Mesenchymal stem cell (in vitro differentiated cells and primary cell): ENCODE measurements around the gene RNF115. TPM values are rescaled to one million over a fixed set of nuclear protein-coding genes. Genes with fewer than 3 reads are reported as not detected.

ENCODE experiments used
- DNase-seq: peaks from one replicate; pipeline ENCODE4 v3.0.0-alpha.2; 2013
- H2AFZ ChIP-seq: one replicate; pipeline ENCODE4 v1.6.1; 2013; ENCODE audit warnings: low read depth, mild to moderate bottlenecking, control low read depth, inconsistent platforms, low read length, moderate library complexity
- H2AK5ac ChIP-seq: 2 replicates; pipeline ENCODE4 v1.6.1; 2013; ENCODE audit warnings: low read length, moderate library complexity, mild to moderate bottlenecking, inconsistent platforms; ENCODE audit not compliant: severe bottlenecking
- H2BK120ac ChIP-seq: one replicate; pipeline ENCODE4 v1.6.1; 2013; ENCODE audit warnings: low read depth, mild to moderate bottlenecking, inconsistent platforms, low read length, moderate library complexity
- H2BK12ac ChIP-seq, 2 experiments: one replicate each; pipeline ENCODE4 v1.6.1; 2013; ENCODE audit warnings: inconsistent platforms in 2 of 2, low read length in 2 of 2, mild to moderate bottlenecking in 2 of 2, moderate library complexity in 2 of 2, control low read depth in 1 of 2
- H2BK15ac ChIP-seq: one replicate; pipeline ENCODE4 v1.6.1; 2013; ENCODE audit warnings: mild to moderate bottlenecking, low read depth, inconsistent platforms; ENCODE audit not compliant: poor library complexity, severe bottlenecking
- H2BK5ac ChIP-seq: 2 replicates; pipeline ENCODE4 v1.6.1; 2013; ENCODE audit warnings: low read depth, mild to moderate bottlenecking, low read length, control low read depth, inconsistent platforms; ENCODE audit not compliant: poor library complexity, severe bottlenecking
- H3K14ac ChIP-seq, 2 experiments: one replicate each; pipeline ENCODE4 v1.6.1; 2013; ENCODE audit warnings: inconsistent platforms in 2 of 2, low read length in 2 of 2, control low read depth in 1 of 2, mild to moderate bottlenecking in 1 of 2, moderate library complexity in 1 of 2
- H3K18ac ChIP-seq, 2 experiments: one replicate each; pipeline ENCODE4 v1.6.1; 2013; ENCODE audit warnings: inconsistent platforms in 2 of 2, low read length in 2 of 2, control low read depth in 1 of 2, low read depth in 1 of 2, mild to moderate bottlenecking in 1 of 2
- H3K23ac ChIP-seq, 2 experiments: one replicate each; pipeline ENCODE4 v1.6.1; 2013; ENCODE audit warnings: inconsistent platforms in 2 of 2, low read length in 2 of 2, mild to moderate bottlenecking in 2 of 2, moderate library complexity in 2 of 2, control low read depth in 1 of 2
- H3K27ac ChIP-seq: 2 replicates; pipeline ENCODE4 v1.5.1; 2013; ENCODE audit warnings: mild to moderate bottlenecking, moderate library complexity, low read length, control low read depth, inconsistent platforms; ENCODE audit not compliant: poor library complexity, severe bottlenecking
- H3K27me3 ChIP-seq, 2 experiments: 2 replicates each; pipeline versions ENCODE4 v1.6.1 to v1.7.0; 2013; ENCODE audit warnings: low read length in 2 of 2, mild to moderate bottlenecking in 2 of 2, moderate library complexity in 2 of 2, control low read depth in 1 of 2, inconsistent platforms in 1 of 2; ENCODE audit not compliant: control insufficient read depth in 1 of 2, insufficient read depth in 1 of 2
- H3K36me3 ChIP-seq, 2 experiments: 2 replicates each; pipeline versions ENCODE4 v1.6.1 to v1.7.0; 2013; ENCODE audit warnings: low read length in 2 of 2, control low read depth in 1 of 2, inconsistent platforms in 1 of 2, low read depth in 1 of 2, mild to moderate bottlenecking in 1 of 2; ENCODE audit not compliant: insufficient read depth in 2 of 2, control insufficient read depth in 1 of 2
- H3K4ac ChIP-seq, 2 experiments: one replicate each; pipeline ENCODE4 v1.6.1; 2013; ENCODE audit warnings: inconsistent platforms in 2 of 2, low read length in 2 of 2, mild to moderate bottlenecking in 2 of 2, moderate library complexity in 2 of 2, control low read depth in 1 of 2, low read depth in 1 of 2
- H3K4me1 ChIP-seq: 2 replicates; pipeline ENCODE4 v1.6.1; 2013; ENCODE audit warnings: low read depth, low read length, control low read depth; ENCODE audit not compliant: control insufficient read depth, insufficient read depth
- H3K4me2 ChIP-seq: 2 replicates; pipeline ENCODE4 v1.6.1; 2013; ENCODE audit warnings: low read length, mild to moderate bottlenecking, inconsistent platforms; ENCODE audit not compliant: poor library complexity, severe bottlenecking
- H3K4me3 ChIP-seq, 2 experiments: 2 replicates each; pipeline versions ENCODE4 v1.5.1 to v1.7.0; 2013; ENCODE audit warnings: low read length in 2 of 2, mild to moderate bottlenecking in 2 of 2, control low read depth in 1 of 2, low read depth in 1 of 2; ENCODE audit not compliant: insufficient read depth in 1 of 2
- H3K79me1 ChIP-seq: replicated peaks from 2 replicates; pipeline ENCODE4 v1.6.1; 2013; ENCODE audit warnings: mild to moderate bottlenecking, control low read depth, low read length, inconsistent platforms; ENCODE audit not compliant: poor library complexity, severe bottlenecking
- H3K9ac ChIP-seq: 2 replicates; pipeline ENCODE4 v1.7.0; 2013; ENCODE audit warnings: mild to moderate bottlenecking, low read length, moderate library complexity
- H3K9me3 ChIP-seq: 2 replicates; pipeline ENCODE4 v1.7.0; 2013; ENCODE audit warnings: mild to moderate bottlenecking, low read length; ENCODE audit not compliant: control insufficient read depth
- H4K8ac ChIP-seq: one replicate; pipeline ENCODE4 v1.6.1; 2013; ENCODE audit warnings: inconsistent platforms, mild to moderate bottlenecking, low read length, moderate library complexity
- H4K91ac ChIP-seq: one replicate; pipeline ENCODE4 v1.6.1; 2013; ENCODE audit warnings: mild to moderate bottlenecking, low read length, inconsistent platforms
- WGBS: methylation state at CpG from one replicate; pipeline ENCODE4 v1.1.7; 2013; ENCODE audit warnings: mixed read lengths; 5-methylcytosine and 5-hydroxymethylcytosine counted together
- polyA plus RNA-seq, 2 experiments: library from polyadenylated mRNA; stranded (reverse); fragments of 200-250 nt; gene quantifications; one replicate each; pipeline ENCODE4 v1.2.3, GENCODE V29; 2013

The RNF115 gene
- 11.4 TPM for polyA plus RNA-seq (2013, experiment 1 of 2)
- polyA plus RNA-seq (2013, experiment 2 of 2): 12.7 TPM

GRCh38 chr1:145823565-145824498 lies at the start of gene RNF115, which contains the start of gene POLR3C:
RNF115 (minus strand) TSS chr1:145824095; CDS start chr1:145823873, 222 bp downstream.
POLR3C (plus strand) TSS chr1:145824200; CDS start chr1:145825777, 1,577 bp downstream.
- Histone ChIP-seq H3K9ac (peak within 1 kb of the TSS; percentile 91), H3K18ac (peak within 1 kb of the TSS; percentile 95 to 98), H3K4me3 (peak within 1 kb of the TSS; percentile 85 to 91), H3K14ac (peak within 1 kb of the TSS; percentile 15 to 97), H2AK5ac (no peak within 1 kb of the TSS), H3K23ac (peak within 1 kb of the TSS in 1 of 2 experiments; percentile 99), H3K4me1 (no peaks in the 10 kb centered on the region), H3K27ac (peak within 1 kb of the TSS; percentile 97), H2BK15ac (peak within 1 kb of the TSS; percentile 83), H3K4me2 (peak within 1 kb of the TSS; percentile 72), H3K27me3 (no peaks in the 10 kb centered on the region), H3K36me3 (peaks cover 10 to 30% of the 10 kb centered on the region in 2 experiments), H2BK12ac (no peak within 1 kb of the TSS), H4K91ac (peak within 1 kb of the TSS; percentile 97), H2BK120ac (peak within 1 kb of the TSS; percentile 49), H3K79me1 (peaks cover 9% of the 10 kb centered on the region), H4K8ac (peak within 1 kb of the TSS; percentile 94), H2AFZ (peak within 1 kb of the TSS; percentile 98), H3K4ac (peak within 1 kb of the TSS; percentile 88 to 90), H3K9me3 (no peaks in the 10 kb centered on the region), H2BK5ac (peak within 1 kb of the TSS; percentile 95)
- peak; percentile 93 for DNase-seq
- under 1% methylated on average over 89 of the region's 89 CpGs for WGBS

GRCh38 chr1:145871994-145872924 lies 48.4 kb upstream of the RNF115 start:
- no peaks in the 10 kb centered on the region for H3K9me3 ChIP-seq
- H3K4me2 ChIP-seq: peak overlapping the region; percentile 59
- H4K8ac ChIP-seq: peak overlapping the region; percentile 54
- peak overlapping the region; percentile 11 to 67 for H3K18ac ChIP-seq
- H3K4me1 ChIP-seq: peaks cover 4% of the 10 kb centered on the region
- H3K79me1 ChIP-seq: no peaks in the 10 kb centered on the region
- peak overlapping the region; percentile 82 for H3K9ac ChIP-seq
- peak overlapping the region in 1 of 2 experiments; percentile 86 for H3K4me3 ChIP-seq
- no peak overlapping the region for H2BK15ac ChIP-seq
- no peak overlapping the region for H3K14ac ChIP-seq
- peak; percentile 43 for DNase-seq
- no peak overlapping the region for H3K27ac ChIP-seq
- H4K91ac ChIP-seq: no peak overlapping the region
- peaks cover 0 to 9% of the 10 kb centered on the region in 2 experiments for H3K36me3 ChIP-seq
- no peak overlapping the region for H2BK120ac ChIP-seq
- H3K4ac ChIP-seq: no peak overlapping the region
- no peak overlapping the region for H2AK5ac ChIP-seq
- H2AFZ ChIP-seq: peak overlapping the region; percentile 7
- H2BK5ac ChIP-seq: no peak overlapping the region
- H3K27me3 ChIP-seq: no peaks in the 10 kb centered on the region
- H3K23ac ChIP-seq: no peak overlapping the region
- 37% methylated on average over 47 of the region's 47 CpGs for WGBS
- H2BK12ac ChIP-seq: no peak overlapping the region

GRCh38 chr1:145868232-145868631 lies 44.3 kb upstream of the RNF115 start:
- no peak overlapping the region for H4K8ac ChIP-seq
- H2BK15ac ChIP-seq: no peak overlapping the region
- no peak overlapping the region for H2BK5ac ChIP-seq
- peaks cover 0 to 29% of the 10 kb centered on the region in 2 experiments for H3K36me3 ChIP-seq
- H3K79me1 ChIP-seq: no peaks in the 10 kb centered on the region
- no peak overlapping the region for H3K9ac ChIP-seq
- no peak overlapping the region for H3K18ac ChIP-seq
- H3K4me1 ChIP-seq: peaks cover 4% of the 10 kb centered on the region
- H3K23ac ChIP-seq: peak overlapping the region in 1 of 2 experiments; percentile 23
- no peaks in the 10 kb centered on the region for H3K9me3 ChIP-seq
- no peak overlapping the region for H3K14ac ChIP-seq
- H3K27me3 ChIP-seq: no peaks in the 10 kb centered on the region
- no peak for DNase-seq
- no peak overlapping the region for H4K91ac ChIP-seq
- H2BK12ac ChIP-seq: no peak overlapping the region
- no peak overlapping the region for H3K4me3 ChIP-seq
- H3K4ac ChIP-seq: no peak overlapping the region
- WGBS: 86% methylated on average over 4 of the region's 4 CpGs
- H2BK120ac ChIP-seq: no peak overlapping the region
- H2AK5ac ChIP-seq: no peak overlapping the region
- no peak overlapping the region for H2AFZ ChIP-seq
- H3K27ac ChIP-seq: no peak overlapping the region
- no peak overlapping the region for H3K4me2 ChIP-seq
